AML-193 (cell line): ENCODE measurements around the gene CERS1.
A peak's percentile ranks its signal among the peaks of the same experiment; 100 is the strongest.

Source experiments
- DNase-seq, 2 experiments: peaks; one replicate each; lab custom pipeline; 2025; lab: John Stamatoyannopoulos, UW

CERS1 gene

GRCh38 chr19:18839465-18840287, 56.3 kb downstream of the CERS1 start:
- DNase-seq, result no peak

- DNase-seq, result no peak
Observed at GRCh38 chr19:18834644-18834984, 61.3 kb downstream of the CERS1 start.

- no peak for DNase-seq
Observed at GRCh38 chr19:18833849-18834643, 61.9 kb downstream of the CERS1 start.

- peak in 1 of 2 experiments; percentile 16 for DNase-seq
Observed at GRCh38 chr19:18833141-18833476, 62.8 kb downstream of the CERS1 start.

- no peak for DNase-seq
Observed at GRCh38 chr19:18832306-18833140, 63.4 kb downstream of the CERS1 start.

GRCh38 chr19:18831524-18832305, 64.2 kb downstream of the CERS1 start, which contains the start of gene UPF1:
TSS of gene UPF1 (plus strand) at chr19:18831959. CDS start at chr19:18832210, 251 bp downstream.
- peak; percentile 79 to 85 for DNase-seq

GRCh38 chr19:18830488-18830887, 65.5 kb downstream of the CERS1 start:
- no peak for DNase-seq

GRCh38 chr19:18828786-18829185, 67.2 kb downstream of the CERS1 start:
- no peak for DNase-seq
